Calu3 (cell line): ENCODE results near the gene ADAMTSL4. TPM values are rescaled to one million over a fixed set of nuclear protein-coding genes. Genes with fewer than 3 reads are reported as not detected.

Experiments
- BruUV-seq: library from RNA; stranded (reverse); fragments of 400-500 nt; replicated peaks from 2 replicates; lab custom pipeline; 2021; lab: Mats Ljungman, UMichigan
- CTCF ChIA-PET: fragments of 300-600 bp; sonication (Branson Sonifier 250); formaldehyde crosslinking; loops from one replicate; lab custom pipeline; 2022; ENCODE audit warnings: antibody characterized with exemption; lab: Charles Lee
- DNase-seq: peaks from one replicate; pipeline ENCODE4 v3.0.0; 2022
- H3K27ac Mint-ChIP-seq: one replicate; pipeline ENCODE4 v1.8.0; 2022; ENCODE audit warnings: mixed read lengths; ENCODE audit not compliant: unreplicated experiment
- H3K27me3 Mint-ChIP-seq: one replicate; pipeline ENCODE4 v1.8.0; 2022; ENCODE audit warnings: mixed read lengths; ENCODE audit not compliant: unreplicated experiment
- H3K36me3 Mint-ChIP-seq: one replicate; pipeline ENCODE4 v1.8.0; 2022; ENCODE audit warnings: mild to moderate bottlenecking, moderate library complexity, mixed read lengths; ENCODE audit not compliant: insufficient read depth, unreplicated experiment
- H3K4me1 Mint-ChIP-seq: one replicate; pipeline ENCODE4 v1.8.0; 2022; ENCODE audit warnings: mild to moderate bottlenecking, low read depth, mixed read lengths; ENCODE audit not compliant: unreplicated experiment
- H3K4me3 Mint-ChIP-seq: one replicate; pipeline ENCODE4 v1.8.0; 2022; ENCODE audit warnings: mild to moderate bottlenecking, low read depth, moderate library complexity, mixed read lengths; ENCODE audit not compliant: unreplicated experiment
- H3K9me3 Mint-ChIP-seq: one replicate; pipeline ENCODE4 v1.8.0; 2022; ENCODE audit warnings: low read depth, mixed read lengths; ENCODE audit not compliant: unreplicated experiment
- intact Hi-C: fragments of 100-400 bp; cut with micrococcal nuclease; formaldehyde crosslinking; loops from one replicate; pipeline ENCODE4 v1.10.0; 2022; ENCODE audit not compliant: unreplicated experiment
- total RNA-seq: library from RNA; stranded (reverse); gene quantifications from 2 replicates; pipeline ENCODE4 v1.2.3, GENCODE V29; 2022
- TF ChIP-seq, protein P1 (sequence below): fragments of 200-600 bp; IDR thresholded peaks from one replicate; pipeline ENCODE4 v1.8.0; 2022; ENCODE audit warnings: antibody characterized with exemption; ENCODE audit not compliant: unreplicated experiment

Gene ADAMTSL4
- total RNA-seq, 1 experiment from 2014 or later = 1.9 TPM

DNA sequence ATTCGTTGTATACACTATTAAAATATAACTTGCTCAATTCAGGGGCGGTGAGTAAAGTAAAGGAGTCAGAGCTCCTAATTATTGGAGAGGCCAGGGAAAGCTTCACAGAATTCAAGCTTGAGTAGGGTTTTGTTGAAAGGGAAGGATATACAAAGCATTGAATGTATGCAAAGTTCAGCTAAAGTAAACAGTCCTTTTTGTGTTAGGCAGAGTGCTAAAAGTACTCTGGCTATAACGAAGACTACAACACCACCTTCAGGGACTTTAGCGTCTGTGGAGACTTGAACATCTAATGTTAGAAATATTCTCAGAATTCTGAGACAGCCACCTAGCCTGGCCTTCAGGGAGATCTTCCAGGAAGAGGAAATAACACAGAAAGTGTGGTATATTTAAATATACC, 32.6 kb upstream of the ADAMTSL4 start:
- Mint-ChIP-seq H3K27me3 (no peaks in the 10 kb centered on the region), H3K36me3 (peaks cover 17% of the 10 kb centered on the region), H3K4me1 (peaks cover 12% of the 10 kb centered on the region), H3K4me3 (peak overlapping the region; percentile 73), H3K27ac (peak overlapping the region; percentile 1), H3K9me3 (no peaks in the 10 kb centered on the region)
- DNase-seq = no peak
- BruUV-seq = no TSS peak
- intact Hi-C loops = no loop called here
- TF ChIP-seq, protein P1, sequence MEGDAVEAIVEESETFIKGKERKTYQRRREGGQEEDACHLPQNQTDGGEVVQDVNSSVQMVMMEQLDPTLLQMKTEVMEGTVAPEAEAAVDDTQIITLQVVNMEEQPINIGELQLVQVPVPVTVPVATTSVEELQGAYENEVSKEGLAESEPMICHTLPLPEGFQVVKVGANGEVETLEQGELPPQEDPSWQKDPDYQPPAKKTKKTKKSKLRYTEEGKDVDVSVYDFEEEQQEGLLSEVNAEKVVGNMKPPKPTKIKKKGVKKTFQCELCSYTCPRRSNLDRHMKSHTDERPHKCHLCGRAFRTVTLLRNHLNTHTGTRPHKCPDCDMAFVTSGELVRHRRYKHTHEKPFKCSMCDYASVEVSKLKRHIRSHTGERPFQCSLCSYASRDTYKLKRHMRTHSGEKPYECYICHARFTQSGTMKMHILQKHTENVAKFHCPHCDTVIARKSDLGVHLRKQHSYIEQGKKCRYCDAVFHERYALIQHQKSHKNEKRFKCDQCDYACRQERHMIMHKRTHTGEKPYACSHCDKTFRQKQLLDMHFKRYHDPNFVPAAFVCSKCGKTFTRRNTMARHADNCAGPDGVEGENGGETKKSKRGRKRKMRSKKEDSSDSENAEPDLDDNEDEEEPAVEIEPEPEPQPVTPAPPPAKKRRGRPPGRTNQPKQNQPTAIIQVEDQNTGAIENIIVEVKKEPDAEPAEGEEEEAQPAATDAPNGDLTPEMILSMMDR = no peak
- CTCF ChIA-PET = interaction anchor here (0.5 to 1.6 kb wide), 8 partner anchors 12 to 637 kb away, joined by 3 to 24 read pairs (median 4); partner anchors contain the start of gene ENSA

DNA sequence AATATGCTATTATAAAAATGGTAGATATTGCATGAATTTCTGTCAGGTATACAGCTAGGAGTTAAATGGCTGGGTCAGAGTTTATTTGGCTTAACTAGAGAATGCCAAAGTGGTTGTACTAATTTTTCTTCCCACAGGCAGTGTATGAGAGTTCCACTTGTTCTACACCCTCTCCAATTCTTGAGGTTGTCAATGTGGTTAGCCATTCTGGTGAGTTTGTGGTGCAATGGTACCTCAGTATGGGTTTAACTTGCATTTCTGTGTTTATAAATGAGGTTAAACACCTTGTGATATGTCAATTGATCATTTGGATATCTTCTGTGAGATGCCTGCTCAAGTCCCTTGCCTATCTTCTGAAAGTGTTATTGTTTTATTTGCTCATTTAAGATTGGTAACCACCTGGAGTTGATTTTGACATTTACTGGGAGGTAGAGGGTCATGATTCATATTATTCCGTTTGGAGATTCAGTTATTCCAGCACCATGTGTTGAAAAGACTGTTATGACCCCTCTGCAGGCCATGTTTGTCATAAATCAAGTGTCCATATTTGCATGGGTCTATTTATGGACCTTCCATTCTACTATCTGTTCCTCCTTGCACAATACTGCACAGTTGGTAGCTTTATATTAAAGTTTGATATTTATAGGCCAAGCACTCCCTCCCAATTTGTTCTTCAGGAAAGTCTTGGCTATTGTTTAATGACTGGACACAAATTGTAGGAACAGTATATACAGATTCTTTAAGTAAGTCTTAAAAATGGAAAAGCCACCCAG, 27.8 kb upstream of the ADAMTSL4 start:
- no TSS peak for BruUV-seq
- Mint-ChIP-seq H3K9me3 (no peaks in the 10 kb centered on the region), H3K4me1 (peaks cover 5% of the 10 kb centered on the region), H3K36me3 (peaks cover 5% of the 10 kb centered on the region), H3K27ac (no peak overlapping the region), H3K4me3 (no peak overlapping the region), H3K27me3 (no peaks in the 10 kb centered on the region)
- intact Hi-C loops = no loop called here
- CTCF ChIA-PET = no interaction called here
- DNase-seq = no peak
- TF ChIP-seq, protein P1 = no peak

DNA sequence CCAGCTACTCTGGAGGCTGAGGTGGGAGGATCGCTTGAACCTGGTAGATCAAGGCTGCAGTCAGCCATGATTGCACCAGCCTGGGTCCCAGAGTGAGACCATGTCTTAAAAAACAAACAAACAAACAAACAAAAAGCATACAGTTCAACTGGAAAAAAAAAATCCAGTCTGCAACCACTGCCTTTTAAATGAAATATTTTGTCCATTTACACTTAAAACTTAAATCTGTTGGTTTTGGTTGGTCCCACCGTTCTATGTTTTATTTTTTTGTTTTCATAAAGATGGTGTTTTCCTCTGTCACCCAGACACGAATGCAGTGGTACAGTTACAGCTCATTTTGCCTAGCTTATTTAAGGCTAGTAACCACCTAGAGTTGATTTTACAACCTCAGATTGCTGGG, 23.9 kb upstream of the ADAMTSL4 start:
- peaks cover 14% of the 10 kb centered on the region for H3K36me3 Mint-ChIP-seq
- CTCF ChIA-PET = no interaction called here
- H3K4me3 Mint-ChIP-seq = no peak overlapping the region
- peaks cover 23% of the 10 kb centered on the region for H3K4me1 Mint-ChIP-seq
- H3K27me3 Mint-ChIP-seq = no peaks in the 10 kb centered on the region
- H3K9me3 Mint-ChIP-seq = no peaks in the 10 kb centered on the region
- intact Hi-C loops = no loop called here
- no peak for DNase-seq
- TF ChIP-seq, protein P1 = no peak
- BruUV-seq = no TSS peak
- H3K27ac Mint-ChIP-seq = no peak overlapping the region

DNA sequence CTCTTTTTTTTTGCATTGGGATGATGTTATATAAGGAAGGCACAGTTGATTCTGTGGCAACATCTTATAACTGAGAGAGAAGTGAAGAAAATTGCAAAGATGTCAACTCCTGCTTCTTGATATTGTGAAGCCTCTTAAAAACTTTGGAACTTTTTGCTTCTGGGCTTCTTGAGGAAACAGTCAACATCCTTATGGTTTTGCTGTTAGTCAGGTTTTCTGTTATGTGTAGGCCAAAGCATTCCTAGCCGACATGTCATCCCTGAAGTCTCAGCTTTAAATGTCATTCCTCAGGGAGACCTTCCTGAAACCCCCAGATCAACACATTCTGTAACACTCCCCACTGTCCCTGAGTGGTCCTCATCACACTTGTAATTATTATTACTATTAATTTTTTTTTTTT, 21.0 kb upstream of the ADAMTSL4 start:
- CTCF ChIA-PET = interaction anchor here (0.7 to 1.7 kb wide), 7 partner anchors 13 to 1788 kb away, joined by 3 to 8 read pairs (median 4); partner anchors contain the start of gene FALEC
- Mint-ChIP-seq H3K4me3 (no peak overlapping the region), H3K27me3 (no peaks in the 10 kb centered on the region), H3K4me1 (peaks cover 51% of the 10 kb centered on the region), H3K27ac (peak overlapping the region; percentile 96), H3K9me3 (no peaks in the 10 kb centered on the region), H3K36me3 (peaks cover 27% of the 10 kb centered on the region)
- DNase-seq = no peak
- TF ChIP-seq, protein P1 = no peak
- no TSS peak for BruUV-seq
- intact Hi-C loops = no loop called here
